SHP77 treated with DMSO at 0.1 percent for 48 hours (cell line): ENCODE data around the gene DMC1.
"Not testable (repeated sequence)": the region's sequence is repeated elsewhere in the genome, so short reads cannot be mapped to it uniquely, and the experiment has no call there.

Experiments
- DNase-seq: peaks from one replicate; lab custom pipeline; 2025; lab: John Stamatoyannopoulos, UW

DMC1 gene

GRCh38 chr22:38501797-38502672 is 67.9 kb downstream of the DMC1 start:
- DNase-seq: no peak

- no peak for DNase-seq
Measured at GRCh38 chr22:38497869-38498268, 72.1 kb downstream of the DMC1 start.

GRCh38 chr22:38494939-38495338 is 75.0 kb downstream of the DMC1 start:
- DNase-seq: no peak

GRCh38 chr22:38494498-38494897 is 75.5 kb downstream of the DMC1 start:
- DNase-seq: no peak

GRCh38 chr22:38491707-38492348 is 78.2 kb downstream of the DMC1 start:
- no peak for DNase-seq

GRCh38 chr22:38490915-38491314 is 79.1 kb downstream of the DMC1 start:
- DNase-seq: no peak

GRCh38 chr22:38490475-38490874 is 79.5 kb downstream of the DMC1 start:
- no peak for DNase-seq

- no peak for DNase-seq
Measured at GRCh38 chr22:38489561-38490145, 80.3 kb downstream of the DMC1 start.

- no peak for DNase-seq
Measured at GRCh38 chr22:38489142-38489541, 80.8 kb downstream of the DMC1 start.

- DNase-seq: no peak
Measured at GRCh38 chr22:38487946-38488345, 82.0 kb downstream of the DMC1 start.

GRCh38 chr22:38485783-38486182 is 84.2 kb downstream of the DMC1 start:
- DNase-seq: no peak

- DNase-seq: no peak
Measured at GRCh38 chr22:38484244-38484643, 85.7 kb downstream of the DMC1 start.

- no peak for DNase-seq
Measured at GRCh38 chr22:38482662-38483308, 87.2 kb downstream of the DMC1 start.

GRCh38 chr22:38481871-38482332 is 88.1 kb downstream of the DMC1 start:
- DNase-seq: no peak

- no peak for DNase-seq
Measured at GRCh38 chr22:38481162-38481870, 88.7 kb downstream of the DMC1 start.

- no peak for DNase-seq
Measured at GRCh38 chr22:38479096-38479837, 90.7 kb downstream of the DMC1 start.

GRCh38 chr22:38477585-38477984 is 92.4 kb downstream of the DMC1 start:
- DNase-seq: no peak

- no peak for DNase-seq
Measured at GRCh38 chr22:38474003-38474607, 95.9 kb downstream of the DMC1 start.

- DNase-seq: no peak
Measured at GRCh38 chr22:38471237-38471636, 98.7 kb downstream of the DMC1 start.

- not testable (repeated sequence) for DNase-seq
Measured at GRCh38 chr22:38470179-38470578, 99.8 kb downstream of the DMC1 start.
